Activated CD4-positive, CD25-positive, alpha-beta regulatory T cell treated with anti-CD3 and anti-CD28 coated beads, Interleukin-2, amount 50 U/mL, for 72 hours (primary cell): ENCODE results near the gene KRTAP1-4.
"Not testable (repeated sequence)": the region's sequence is repeated elsewhere in the genome, so short reads cannot be mapped to it uniquely, and the experiment has no call there.

ENCODE experiments used
- DNase-seq: peaks from one replicate; pipeline ENCODE4 v3.0.0; 2021

Gene KRTAP1-4, protein sequence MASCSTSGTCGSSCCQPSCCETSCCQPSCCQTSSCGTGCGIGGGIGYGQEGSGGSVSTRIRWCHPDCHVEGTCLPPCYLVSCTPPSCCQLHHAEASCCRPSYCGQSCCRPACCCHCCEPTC

DNA sequence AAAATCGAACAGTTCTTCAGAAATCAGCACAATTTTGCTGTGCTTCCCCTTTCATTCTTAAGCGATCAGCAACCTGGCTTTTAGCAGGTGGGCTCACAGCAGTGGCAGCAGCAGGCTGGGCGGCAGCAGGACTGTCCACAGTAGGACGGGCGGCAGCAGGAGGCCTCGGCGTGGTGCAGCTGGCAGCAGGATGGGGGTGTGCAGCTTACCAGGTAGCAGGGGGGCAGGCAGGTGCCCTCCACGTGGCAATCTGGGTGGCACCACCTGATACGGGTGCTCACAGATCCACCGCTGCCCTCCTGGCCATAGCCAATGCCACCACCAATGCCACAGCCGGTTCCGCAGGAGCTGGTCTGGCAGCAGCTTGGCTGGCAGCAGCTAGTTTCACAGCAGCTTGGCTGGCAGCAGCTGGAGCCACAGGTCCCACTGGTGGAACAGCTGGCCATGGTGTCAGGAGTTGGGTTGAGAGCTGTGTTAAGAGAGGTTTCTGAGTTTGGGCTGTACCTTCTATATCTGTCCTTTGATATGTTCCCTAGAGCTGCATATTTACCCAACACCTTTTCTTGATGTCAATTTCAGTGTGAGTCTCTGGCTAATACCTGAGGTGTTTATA lies at the start of gene KRTAP1-4:
Gene KRTAP1-4 (minus strand): TSS at position 563 of the 613 bp plus-strand sequence. CDS start 117 bp downstream, at position 446.
- no peak for DNase-seq

DNA sequence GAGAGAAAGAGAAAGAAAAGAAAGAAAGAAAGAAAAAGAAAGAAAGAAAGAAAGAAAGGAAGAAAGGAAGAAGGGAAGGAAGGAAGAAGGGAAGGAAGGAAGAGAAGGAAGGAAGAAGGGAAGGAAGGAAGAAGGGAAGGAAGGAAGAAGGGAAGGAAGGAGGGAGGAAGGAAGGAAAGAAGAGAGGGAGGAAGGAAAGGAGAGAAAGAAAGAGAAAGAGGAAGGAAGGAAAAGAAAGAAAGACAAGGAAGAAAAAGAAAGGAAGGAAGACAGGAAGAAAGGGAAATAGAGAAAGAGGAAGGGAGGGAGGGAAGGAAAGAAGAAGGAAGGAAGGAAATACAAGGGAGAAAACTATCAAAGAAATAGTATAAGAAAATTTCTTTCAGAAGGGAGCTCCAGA lies 46.8 kb upstream of the KRTAP1-4 start:
- no peak for DNase-seq

DNA sequence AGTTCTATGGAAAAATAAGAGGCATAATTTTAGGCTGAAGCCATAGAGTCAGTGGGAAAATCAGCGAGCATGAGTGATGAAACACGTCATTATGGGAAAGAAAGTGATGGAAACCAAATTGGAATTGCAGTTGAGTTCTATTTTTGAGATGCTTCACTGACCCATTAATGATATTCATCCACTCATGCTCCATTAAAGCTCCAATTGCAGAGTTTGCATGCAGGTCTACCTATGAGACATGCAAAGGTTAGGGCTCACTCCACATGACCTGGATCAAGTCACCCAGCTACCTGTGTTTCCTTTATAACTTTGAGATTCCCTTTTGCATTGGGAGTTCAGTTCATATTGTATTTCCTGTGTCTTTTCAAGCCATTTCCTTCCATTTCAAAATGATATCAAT lies 43.7 kb upstream of the KRTAP1-4 start:
- DNase-seq: no peak

DNA sequence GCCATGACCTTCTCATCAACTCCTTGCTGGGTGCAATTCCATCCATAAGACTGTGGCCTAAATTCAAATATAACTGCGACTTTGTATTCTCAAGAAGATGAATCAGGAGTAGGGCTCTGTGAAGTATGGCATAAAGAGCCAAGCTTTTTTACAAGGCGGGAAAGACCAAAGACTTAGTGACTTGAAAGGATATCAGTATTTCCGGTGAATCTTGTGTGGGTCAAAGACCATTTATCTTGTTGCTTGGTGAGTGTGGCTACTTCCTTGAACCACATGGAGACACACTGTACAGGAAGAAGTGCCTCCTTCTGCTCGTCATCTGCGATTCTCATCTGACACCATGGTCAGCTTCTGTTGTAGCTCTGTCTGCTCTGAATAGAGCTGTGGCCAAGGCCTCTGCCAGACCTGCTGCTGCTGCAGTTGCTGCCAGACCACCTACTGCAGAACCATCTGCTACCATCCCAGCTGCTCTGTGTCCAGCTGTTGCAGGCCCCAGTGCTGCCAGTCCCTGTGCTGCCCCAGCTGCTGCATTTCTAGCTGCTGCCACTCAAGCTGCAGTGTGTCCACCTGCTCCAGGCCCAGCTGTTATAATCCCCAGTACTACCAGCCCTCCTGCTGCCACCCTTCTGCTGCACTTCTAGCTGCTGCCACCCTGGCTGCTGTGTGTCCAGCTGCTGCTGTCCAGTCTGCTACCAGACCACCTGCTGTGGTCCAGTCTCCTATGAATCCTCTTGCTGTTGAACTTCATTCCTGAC lies 41.8 kb upstream of the KRTAP1-4 start:
- no peak for DNase-seq

DNA sequence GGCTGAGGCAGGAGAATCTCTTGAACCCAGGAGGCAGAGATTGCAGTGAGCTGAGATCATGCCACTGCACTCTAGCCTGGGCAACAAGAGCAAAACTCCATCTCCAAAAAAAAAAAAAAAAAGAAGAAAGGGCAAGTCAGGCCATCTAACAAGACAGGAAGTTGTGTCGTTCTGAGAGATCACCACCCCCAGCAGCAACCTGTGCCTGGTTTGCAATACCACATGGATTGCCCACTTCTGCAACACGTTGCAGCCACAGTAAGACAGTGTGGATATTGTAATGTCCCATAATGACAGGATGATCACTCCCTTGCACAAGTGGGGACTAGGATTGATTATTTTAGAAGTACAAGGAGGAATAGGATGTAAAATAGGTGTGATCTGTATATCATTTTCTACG lies 39.0 kb upstream of the KRTAP1-4 start:
- no peak for DNase-seq

DNA sequence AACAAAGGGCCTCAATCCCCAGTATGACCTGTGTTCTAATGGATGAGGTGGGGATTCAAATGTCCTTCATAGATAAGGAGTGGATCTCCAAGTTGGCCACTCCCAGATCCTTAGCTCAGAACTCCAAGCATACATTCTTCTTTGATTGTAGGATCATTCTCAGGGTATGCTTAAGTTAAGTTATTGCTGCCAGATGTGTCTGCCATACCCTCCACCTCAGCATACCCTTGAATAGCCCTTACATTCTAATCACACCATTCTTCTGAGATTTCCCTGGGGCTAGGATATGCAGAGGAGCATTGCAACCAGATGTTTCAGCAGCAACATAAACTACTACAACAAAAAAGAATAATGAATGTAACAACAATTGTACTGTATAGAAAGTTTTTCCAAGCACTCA lies 37.3 kb upstream of the KRTAP1-4 start:
- no peak for DNase-seq

DNA sequence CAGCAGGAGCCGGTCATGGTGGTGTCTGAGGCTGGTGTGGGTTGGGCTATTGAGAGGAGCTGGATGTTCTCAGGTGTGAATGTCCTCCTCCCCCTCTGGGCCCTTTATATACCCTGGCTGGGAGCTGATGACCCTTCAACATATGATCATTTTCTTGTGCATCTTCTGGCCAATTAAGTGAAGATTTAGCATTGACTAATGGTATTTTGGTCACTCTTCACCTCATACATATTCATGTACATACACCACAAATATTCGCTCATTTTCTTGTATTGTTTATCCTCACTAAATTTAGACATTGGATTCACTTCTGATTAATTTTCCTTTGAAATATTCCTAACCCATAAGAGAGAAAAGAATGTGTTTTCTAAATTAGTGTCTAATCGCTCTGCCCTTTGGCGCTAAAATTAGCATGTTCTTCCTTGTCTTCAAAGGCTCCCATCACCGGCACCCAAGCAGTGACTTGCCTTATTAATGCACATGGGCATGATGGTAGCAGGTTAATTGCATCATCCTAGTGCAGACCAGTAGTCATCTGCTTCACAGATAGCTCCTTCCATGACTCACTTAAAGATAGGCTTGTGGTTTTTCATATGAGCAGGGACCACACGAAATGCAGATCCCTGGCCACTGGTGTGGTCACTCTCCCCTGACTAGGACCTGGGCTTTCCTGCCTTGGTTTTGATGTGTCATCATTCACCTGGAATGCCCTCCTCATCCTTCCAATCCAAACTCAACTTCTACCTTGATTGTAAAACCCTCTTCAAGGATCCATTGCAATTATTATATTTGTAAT lies 36.0 kb upstream of the KRTAP1-4 start, which contains the start of gene KRTAP2-4:
Gene KRTAP2-4 (minus strand): TSS at position 51 of the 796 bp plus-strand sequence. CDS start 34 bp downstream, at position 17.
- DNase-seq: no peak

DNA sequence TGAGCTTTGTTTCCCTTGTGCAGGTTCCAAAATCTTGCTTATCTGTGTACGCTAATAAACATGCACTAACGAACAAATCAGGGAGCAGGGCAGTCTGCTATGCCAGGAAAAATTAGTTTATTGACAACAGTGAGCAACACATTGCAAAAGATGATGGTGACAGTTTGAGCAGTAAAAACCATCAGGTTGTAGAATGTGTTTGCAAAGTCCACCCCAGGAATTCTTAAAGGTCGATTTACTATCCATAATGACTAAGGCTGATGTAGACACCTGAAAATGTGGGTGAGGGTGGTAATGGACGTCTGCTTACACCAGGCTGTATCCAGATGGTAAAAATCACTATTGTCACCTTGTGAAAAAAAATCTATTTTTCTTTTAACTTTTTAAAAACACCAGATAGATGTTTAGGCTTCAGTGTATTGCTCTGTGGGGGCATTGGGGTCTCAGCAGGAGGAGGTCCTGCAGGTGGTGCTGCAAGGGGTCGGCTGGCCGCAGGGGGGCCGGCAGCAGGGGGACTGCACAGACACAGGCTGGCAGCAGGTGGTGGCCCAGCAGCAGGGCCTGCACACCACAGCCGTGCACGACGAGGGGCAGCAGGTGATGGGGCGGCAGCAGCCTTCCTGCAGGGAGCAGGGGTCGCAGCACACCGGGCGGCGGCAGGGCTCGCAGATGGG lies 35.2 kb upstream of the KRTAP1-4 start:
- DNase-seq: not testable (repeated sequence)

DNA sequence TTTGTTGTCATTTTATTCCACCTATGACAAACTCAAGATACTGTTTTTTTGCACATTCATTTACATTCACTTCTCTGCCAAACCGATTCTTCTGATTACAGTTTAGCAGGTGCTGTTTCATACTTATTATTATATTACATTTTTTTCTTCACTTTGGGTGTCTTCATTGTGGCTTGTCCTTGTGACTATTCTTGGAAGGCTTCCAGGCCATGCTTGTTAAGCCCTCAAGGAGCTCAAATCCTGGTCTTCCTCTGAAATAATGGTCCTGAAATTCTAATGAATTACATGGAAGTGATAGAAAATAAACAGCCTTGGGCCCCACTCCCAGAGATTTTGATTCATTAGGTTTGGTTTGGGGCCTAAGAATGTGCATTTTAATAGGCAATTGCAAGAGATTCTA lies 34.3 kb upstream of the KRTAP1-4 start:
- DNase-seq: no peak

DNA sequence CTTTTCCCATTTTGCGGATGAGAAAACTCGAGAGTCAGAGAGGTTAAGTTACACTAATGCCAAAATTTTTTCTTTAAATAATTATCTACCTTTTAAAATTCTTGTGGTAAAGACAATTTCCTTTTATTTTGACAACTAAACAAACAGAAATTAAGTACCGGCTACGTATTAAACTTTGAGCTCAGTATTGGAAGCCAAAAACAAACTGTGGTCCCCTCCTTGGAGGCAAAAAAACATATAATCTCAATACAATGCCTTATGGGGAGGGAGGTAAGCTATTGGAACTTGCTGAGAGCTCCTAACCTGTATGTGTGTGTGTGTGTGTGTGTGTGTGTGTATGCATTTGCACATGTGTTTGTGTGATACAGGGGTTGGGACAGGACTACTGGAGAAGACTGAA lies 33.5 kb upstream of the KRTAP1-4 start:
- DNase-seq: no peak

DNA sequence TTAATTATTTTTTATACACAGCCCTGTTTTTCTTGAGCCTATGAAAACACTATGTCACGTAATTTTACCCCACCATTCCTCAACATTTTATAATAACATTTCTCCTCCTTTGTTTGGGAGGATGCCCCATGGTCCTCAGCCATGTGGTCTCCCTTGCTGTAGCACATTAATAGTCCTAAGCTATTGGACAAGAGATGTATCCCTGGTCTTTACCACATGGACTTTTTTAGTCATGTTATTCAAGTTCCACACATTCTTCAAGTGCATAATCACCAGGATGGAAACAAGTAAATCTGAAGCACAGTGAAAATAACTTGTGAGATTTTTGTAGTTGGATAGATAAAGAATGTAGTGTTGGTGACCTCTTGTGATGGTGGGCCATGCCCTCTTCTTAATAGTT lies 32.0 kb upstream of the KRTAP1-4 start:
- DNase-seq: no peak

DNA sequence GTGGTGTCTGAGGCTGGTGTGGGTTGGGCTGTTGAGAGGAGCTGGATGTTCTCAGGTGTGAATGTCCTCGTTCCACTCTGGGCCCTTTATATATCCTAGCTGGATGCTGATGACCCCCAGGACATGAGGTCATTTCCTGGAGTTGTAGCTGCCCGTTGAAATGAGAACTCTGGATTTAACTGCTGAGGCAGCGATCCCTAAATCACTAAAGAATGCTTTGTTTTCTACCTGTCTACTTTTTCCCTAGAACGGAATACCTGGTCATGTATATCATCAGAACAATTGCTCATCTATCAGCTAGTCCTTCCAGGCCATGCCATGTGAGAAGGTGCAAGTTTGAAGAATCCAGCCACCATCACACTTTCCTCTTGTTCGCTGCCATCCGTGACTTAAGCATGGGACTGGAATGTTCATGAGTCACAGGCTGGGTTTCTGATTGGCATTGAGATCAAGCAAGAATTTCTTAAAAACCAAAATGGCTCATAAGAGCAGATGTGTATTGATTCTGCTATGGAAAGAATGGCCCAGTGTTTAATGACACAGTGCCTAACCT lies 30.1 kb upstream of the KRTAP1-4 start, which contains the start of gene KRTAP2-3:
Gene KRTAP2-3 (minus strand): TSS at position 63 of the 553 bp plus-strand sequence. CDS start 64 bp downstream, outside the sequence.
- DNase-seq: no peak

DNA sequence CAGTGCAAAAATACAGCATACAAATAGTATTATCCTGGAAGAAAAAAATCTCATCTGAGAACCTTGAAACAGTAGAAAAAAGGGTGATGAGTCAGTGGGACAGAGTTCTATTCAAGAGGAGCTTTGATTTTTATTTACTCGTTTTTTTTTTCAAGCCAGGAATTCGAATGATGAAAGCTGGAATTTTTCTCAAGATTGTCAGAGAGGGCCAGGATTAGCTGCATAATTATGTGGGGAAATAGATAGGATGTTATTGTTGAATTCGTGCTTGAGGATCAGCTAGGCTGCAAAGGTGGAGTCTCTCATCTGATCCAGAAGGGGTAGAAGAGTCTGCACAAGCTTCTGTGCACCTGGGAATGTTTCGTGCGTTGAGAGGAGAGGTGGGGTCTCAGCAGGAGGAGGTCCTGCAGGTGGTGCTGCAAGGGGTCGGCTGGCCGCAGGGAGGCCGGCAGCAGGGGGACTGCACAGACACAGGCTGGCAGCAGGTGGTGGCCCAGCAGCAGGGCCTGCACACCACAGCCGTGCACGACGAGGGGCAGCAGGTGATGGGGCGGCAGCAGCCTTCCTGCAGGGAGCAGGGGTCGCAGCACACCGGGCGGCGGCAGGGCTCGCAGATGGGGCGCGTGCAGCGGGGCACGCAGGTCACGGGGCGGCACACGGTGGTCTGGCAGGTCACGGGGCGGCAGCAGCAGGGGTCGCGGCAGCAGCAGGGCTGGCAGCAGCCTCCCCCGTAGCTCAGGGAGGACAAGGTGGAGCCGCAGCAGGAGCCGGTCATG lies 29.5 kb upstream of the KRTAP1-4 start:
- not testable (repeated sequence) for DNase-seq

DNA sequence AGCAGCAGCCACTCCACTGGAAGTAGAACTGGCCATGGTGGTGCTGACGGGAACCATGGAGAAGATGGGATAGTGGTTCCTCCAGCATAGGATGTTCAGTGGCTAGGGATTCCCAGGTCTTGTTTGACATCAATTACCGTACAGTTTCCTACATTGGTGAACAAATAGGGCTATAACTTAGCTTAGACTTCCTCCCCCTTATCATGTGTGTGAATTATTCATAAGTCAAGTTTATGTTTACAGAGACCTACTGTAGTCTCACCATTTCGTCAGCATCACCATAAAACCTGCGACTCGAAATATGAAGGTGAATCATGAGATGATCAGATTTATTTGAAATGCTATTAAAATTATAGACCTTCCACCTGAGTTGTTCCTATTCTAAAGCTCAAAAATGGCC lies 28.7 kb upstream of the KRTAP1-4 start:
- no peak for DNase-seq

DNA sequence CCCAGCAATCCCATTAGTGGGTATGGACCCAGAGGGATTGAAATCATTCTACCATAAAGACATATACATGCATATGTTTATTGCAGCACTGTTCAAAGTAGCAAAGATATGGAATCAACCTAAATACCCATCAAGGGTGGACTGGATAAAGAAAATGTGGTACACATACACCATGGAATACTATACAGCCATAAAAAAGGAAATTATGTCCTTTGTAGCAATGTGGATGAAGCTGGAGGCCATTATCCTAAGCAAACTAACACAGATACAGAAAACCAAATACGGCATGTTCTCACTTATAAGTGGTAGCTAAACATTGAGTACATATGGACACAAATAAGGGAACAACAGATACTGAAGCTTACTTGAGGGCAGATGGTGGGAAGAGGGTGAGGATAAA lies 27.6 kb upstream of the KRTAP1-4 start:
- DNase-seq: no peak

DNA sequence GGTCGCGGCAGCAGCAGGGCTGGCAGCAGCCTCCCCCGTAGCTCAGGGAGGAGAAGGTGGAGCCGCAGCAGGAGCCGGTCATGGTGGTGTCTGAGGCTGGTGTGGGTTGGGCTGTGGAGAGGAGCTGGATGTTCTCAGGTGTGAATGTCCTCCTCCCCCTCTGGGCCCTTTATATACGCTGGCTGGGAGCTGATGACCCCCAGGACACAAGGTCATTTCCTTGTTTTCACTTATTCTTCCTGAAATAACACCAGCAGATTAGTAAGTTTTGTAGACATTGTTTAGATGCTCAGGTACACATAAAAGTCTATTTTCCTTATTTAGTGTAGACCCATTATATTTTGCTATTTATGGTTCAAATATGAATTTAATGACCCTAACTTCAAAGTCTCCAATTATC lies 25.1 kb upstream of the KRTAP1-4 start, which contains the start of gene KRTAP2-2:
Gene KRTAP2-2 (minus strand): TSS at position 101 of the 400 bp plus-strand sequence. CDS start 19 bp downstream, at position 82.
- DNase-seq: not testable (repeated sequence)

DNA sequence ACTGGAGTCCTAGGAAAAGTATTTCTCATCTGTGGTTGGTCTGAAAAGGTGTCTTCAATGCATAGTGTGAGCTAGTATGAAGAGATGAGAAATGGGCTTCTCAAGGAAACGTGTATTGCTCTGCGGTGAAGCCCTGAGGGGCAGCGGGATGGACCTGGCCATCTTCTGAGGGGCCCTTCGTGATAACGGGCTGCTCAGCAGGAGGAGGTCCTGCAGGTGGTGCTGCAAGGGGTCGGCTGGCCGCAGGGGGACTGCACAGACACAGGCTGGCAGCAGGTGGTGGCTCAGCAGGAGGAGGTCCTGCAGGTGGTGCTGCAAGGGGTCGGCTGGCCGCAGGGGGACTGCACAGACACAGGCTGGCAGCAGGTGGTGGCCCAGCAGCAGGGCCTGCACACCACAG lies 24.6 kb upstream of the KRTAP1-4 start:
- DNase-seq: not testable (repeated sequence)

DNA sequence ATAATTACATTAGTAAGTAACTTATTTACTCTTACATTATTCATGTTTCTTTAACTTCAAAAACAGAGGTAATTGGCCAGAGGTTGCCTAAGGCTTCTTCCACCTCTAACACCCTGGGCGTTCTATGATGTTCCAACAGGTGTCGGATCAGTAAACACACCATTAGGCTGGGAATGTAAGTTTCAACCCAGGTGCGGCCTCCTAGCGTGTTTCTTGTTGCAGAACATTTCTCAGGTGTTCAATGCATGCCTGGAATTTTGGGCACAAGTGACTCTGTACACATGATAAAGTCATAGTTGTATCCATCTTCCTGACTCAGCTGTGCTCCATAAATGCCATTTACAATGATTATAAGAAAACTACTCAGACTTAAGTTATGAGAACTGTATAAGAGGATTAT lies 24.0 kb upstream of the KRTAP1-4 start:
- DNase-seq: no peak

DNA sequence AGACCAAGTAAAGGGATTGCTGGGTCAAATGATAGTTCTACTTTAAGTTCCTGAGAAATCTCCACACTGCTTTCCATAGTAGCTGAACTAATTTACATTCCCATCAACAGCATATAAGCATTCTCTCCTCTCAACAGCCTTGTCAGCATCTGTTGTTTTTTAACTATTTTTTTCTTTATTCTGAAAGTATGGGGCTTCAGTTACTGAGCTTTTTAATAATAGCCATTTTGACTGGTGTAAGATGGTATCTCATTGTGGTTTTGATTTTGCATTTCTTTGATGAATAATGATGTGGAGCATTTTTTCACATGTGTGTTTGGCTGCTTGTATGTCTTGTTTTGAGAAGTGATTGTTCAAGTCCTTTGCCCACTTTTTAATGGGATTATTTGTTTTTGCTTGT lies 22.6 kb upstream of the KRTAP1-4 start:
- DNase-seq: no peak

DNA sequence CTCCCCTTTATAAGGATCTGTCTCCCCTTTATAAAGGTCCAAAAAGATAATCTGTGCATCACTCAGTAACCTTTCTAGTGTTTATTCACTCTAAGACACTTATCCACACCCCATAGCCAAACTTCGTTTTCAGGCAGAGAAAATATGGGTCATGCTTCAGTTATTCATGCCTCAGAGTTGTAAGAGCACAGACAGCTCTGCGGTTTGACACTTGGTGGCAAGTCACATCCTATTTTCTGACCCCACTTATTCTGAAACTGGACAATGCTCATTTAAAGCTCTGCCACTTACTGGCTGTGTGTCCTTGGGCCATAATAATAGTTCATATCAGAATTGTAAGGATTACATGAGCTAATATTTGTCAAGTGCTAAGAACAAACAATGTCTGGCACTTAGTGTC lies 19.1 kb upstream of the KRTAP1-4 start:
- no peak for DNase-seq

DNA sequence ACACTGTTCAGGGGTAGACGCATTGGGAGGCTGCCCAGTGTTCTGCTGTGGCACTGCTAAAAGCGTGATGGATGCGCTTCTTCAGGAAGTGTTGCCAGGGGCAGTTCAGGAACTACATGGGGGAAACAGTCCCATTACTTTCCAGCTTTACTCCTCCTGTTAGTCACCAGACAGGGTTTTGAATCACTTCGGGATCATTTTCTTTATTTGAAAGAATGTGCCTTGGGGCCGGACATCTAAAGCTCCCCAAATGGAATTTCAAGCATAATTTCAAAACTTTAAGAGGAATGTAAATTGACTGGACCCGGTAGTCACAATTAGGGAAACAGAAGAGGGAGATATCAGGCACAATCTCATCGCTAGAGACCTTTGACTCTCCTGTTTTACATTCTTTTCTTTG lies 18.4 kb upstream of the KRTAP1-4 start:
- DNase-seq: no peak
